ENCODE results near the gene KIF12.

Gene KIF12

DNA sequence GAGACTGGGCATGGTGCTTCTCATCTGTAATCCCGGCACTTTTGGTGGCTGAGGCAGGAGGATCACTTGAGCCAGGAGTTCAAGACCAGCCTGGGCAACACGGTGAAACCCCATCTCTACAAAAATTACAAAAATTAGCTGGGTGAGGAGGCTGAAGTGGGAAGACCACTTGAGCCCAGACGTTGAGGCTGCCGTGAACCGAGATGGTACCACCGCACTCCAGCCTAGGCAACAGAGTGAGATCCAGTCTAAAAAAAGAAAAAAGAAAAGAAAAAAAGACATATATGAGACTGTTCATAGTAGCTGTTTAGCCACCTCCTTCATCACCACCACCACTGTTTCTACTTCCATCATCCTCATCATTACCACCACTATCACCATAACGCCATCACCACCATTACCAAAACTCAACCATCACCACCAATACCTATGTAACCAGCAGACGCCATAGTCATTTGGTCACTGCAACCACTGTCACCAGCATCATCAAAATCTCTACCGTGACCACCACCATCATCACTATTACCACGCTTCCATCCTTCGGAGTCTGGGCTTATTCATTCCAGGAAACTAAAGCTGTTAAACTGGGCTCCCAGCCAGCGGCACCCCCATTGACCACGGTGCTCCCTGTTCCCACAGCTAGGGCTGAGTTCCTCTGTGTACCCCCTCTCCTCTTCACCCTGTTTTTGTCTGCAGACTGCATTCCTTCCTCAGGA, 8.4 kb upstream of the KIF12 start:
- no peak for DNase-seq

DNA sequence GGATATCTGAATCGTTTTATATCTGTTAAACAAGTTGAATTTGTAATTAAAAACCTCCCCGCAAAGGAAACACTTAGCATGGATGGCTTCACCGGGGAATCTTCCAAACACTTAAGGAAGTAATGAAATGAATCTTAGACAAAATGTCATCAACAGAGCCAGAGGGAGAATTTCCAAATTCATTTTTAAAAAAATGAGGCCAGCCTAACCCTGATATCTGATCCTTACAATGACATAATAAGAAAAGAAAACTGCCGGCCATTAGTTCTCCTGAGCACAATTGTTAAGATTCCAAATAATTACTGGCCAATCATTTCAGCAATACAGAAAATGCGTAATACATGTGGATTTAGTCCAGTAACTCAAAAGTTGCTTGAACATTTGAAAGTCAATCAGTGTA, 6.1 kb upstream of the KIF12 start:
- no peak for DNase-seq

DNA sequence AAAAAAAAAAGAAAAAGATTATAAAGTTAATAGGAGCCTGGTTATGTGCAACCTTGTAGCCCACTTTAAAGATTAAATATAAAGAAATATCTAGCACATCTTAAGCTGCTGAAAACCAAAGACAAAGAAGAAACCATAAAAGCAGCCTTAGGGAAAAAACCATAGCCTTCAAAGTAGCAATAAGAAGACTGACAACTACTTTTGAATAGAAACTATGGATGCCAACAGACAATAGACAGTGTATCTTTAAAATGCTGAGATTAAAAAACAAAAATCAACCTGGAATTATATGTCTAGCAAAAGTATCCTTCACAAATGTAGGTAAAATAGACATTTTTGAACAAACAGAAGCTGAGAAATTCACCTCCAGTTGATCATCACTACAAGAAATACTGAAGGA, 3.4 kb upstream of the KIF12 start:
- no peak for DNase-seq

GRCh38 chr9:114100536-114100935, 1.4 kb upstream of the KIF12 start:
- no peak for DNase-seq

- no peak for DNase-seq
These were observed 678 bp upstream of the KIF12 start for GRCh38 chr9:114099669-114100270.

DNA sequence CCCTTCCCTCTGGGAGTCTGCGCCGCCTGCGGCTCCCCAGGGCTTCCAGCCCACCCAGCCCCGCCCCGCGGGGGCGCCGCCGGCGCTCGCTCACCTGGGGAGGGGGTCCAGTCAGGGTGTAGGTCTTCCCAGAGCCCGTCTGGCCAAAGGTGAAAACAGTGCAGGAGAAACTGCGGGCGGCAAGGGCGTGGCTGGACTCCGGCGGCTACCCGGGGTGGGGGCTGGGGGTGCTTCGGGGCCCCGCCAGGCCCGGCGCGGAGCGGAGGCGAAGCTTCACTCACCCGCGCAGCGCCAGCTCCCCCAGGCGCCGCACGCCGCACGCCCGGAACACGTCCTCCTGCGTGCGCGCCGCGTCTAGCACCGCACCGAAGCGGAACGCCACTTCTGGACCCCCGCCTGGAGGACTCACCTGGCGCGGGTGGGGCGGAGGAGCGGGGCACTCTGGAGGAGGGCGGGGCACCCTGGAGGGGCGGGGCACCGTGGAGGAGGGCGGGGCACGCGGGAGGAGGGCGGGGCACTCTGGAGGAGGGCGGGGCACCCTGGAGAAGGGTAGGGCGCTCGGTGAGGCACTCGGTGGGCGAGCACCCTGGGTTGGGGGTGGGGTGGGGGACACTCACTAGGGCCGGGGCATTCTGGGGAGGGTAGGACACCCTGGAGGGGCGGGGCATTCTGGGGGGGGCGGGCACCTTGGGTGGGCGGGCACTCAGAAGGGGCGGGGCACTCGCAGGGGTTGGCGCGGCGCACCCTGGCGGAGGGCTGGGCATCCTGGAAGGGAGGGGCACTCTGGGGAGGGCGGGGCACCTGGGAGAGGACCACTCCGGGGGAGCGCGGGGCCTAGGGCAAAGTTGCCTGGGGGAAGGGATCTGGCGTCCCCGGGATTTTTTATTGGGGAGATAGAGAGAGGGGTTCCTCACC, 814 bp downstream of the KIF12 start:
- peak in 4 of 51 donors; percentile 14 to 40 (median 22) for DNase-seq

- peak in 1 of 51 donors; percentile 17 for DNase-seq
These were observed 1.5 kb downstream of the KIF12 start for GRCh38 chr9:114097613-114098020.

DNA sequence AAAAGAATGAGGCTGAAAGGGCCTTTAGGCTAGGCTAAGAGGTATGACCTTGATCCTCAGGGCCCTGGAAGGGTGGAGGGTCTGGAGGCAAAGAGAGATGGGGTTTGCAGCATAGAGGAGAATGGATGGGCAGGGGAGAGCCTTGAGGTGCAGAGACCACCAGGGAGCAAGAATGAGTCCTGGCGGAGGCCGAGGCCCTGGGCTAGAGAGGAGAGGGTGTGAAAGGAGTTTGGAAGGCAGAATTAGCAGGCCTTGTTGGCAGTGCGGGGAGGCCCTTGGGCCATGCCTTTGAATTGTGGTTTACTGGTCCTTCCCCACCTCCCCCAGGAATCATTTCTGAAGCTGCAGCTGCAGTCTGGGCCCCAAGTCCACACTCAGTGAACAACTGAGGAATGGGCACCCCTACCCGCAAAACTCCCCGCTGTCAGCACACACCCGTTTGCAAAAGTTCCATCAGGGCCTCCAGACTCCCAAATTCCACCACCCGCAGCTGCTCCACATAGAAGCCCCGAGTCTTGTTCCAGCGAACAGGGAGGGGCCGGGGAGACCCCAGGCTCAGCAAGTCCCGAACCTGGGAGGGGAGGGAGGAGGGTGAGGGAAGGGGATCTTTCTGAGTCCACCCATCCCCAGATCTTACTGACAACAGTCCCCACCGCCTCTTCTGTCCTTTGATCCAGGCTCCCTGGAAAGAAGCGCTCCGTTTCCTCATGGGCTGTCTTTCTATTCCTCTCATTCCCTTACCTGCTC, 2.1 kb downstream of the KIF12 start:
- DNase-seq = no peak

DNA sequence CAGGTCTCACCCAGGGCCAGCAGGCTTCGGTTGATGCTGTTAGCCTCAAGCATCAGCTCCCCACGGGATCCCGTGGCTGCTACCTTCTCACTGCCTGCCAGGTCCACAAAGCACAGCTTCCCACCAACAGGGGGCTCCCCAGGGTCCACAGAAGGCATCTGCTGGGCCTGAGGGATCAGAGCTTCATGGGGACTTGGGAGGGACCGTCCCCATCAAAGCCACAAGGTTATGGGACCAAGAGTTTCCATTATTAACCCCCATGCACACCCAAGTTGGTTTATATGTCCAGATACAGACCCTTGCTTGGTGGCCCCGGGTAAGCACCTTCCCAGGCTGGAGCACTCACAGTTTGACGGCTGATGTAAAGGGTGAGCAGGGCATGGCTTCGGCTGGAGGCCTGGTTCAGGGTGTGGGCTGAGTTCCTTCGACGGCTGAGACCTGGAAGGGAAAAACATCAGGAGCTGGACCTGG, 3.0 kb downstream of the KIF12 start:
- no peak for DNase-seq

GRCh38 chr9:114094971-114095370, 4.1 kb downstream of the KIF12 start:
- no peak for DNase-seq

GRCh38 chr9:114093761-114094505, 5.2 kb downstream of the KIF12 start:
- DNase-seq = no peak

- no peak for DNase-seq
These were observed 6.0 kb downstream of the KIF12 start for GRCh38 chr9:114093031-114093471.

DNA sequence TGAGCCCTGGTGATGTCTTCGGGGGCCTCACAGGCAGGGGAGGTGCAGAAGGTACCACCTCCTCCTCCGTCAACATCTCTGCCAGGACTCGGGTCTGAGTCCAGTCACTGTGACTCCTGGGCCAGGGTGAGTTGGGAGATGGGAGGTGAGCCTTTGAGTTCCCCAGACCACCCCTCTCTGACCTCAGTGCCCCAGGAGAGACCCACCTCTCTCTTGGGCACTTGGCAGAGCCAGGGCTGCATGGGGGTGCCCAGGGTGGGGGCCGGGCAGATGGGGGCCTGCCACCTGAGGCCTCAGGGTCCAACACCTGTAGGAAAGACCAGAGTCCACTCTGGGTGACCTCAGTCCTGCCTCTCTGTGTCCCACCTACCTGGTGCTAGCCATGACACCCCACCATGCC, 6.8 kb downstream of the KIF12 start:
- DNase-seq = no peak

- DNase-seq = no peak
These were observed 7.4 kb downstream of the KIF12 start for GRCh38 chr9:114091711-114092110.

DNA sequence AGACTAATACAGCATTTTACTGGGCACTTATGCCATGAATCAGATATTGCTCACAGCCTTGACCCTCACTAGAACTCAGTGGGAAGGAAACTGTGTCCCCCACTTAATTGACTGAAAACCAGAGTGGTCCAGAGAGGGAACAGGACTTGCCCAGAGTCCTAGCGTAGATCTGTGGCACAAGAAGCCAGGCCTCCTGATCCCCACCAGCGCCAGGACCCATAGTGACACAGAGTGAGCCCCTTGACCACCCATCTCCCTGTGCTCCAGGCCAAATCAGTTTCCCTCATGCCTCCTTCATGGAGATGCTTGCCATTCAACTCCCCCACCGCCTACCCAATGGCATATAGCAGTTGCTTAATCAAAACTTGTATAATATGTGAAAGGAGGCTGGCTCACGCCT, 8.3 kb downstream of the KIF12 start:
- DNase-seq = no peak

DNA sequence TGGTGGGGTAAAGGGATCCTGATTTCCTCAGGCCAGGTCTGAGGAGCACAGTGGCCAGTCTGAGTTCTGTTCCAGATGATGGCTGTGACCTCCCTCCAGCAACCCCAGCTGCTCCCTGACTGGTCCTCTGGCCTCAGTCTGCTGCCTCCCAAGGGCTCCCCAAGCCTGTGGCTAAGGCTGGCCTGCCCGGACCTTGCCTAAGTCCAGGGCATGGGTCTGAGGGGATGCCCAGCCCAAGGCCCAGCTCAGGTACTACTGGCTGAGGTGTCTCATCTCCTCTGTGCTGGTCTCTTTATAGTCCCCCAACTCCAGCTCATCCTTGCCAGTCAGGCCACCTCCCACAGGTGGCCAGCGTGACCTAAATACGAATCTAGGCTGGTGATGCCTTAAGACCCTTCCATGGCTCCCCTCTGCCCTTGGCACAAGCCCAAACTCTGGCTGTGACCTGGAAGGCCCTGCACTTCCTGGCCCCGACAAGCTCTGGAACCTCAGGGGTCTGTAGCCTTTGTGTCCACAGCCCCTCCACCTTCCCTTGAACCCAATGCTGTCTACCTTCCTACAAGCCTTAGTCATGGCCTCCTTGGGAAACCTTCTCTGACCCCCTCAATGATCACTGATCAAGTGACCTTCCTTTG, 9.8 kb downstream of the KIF12 start:
- DNase-seq = no peak

DNA sequence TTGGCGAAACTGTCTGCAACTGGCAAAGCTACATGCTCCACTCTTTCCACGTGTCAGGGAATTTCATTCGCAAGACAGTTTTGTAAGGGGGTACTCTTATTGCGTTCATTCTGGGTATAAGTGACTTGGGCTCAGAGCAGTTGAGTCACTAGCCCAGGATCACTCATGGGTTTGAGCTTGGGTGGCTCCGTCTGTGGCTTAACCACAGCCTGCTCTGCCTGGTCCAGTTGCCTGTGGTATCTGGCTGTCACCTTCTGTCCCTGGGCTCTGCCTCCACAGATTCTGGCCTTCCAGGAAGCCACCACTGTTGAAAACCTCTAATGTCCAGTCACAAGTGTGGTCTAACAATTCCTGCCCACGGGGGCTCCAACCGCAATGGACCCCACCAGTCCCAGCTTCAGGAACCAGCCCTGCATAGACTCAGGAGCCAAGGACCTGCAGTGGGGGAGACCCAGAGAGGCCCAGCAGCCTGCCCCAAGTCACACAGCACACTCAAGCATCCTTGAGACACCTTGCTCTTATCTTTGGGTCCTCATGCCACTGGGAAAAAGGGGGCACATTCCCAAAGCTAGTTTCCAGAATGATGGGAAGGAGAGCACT, 10.4 kb downstream of the KIF12 start:
- DNase-seq = no peak

DNA sequence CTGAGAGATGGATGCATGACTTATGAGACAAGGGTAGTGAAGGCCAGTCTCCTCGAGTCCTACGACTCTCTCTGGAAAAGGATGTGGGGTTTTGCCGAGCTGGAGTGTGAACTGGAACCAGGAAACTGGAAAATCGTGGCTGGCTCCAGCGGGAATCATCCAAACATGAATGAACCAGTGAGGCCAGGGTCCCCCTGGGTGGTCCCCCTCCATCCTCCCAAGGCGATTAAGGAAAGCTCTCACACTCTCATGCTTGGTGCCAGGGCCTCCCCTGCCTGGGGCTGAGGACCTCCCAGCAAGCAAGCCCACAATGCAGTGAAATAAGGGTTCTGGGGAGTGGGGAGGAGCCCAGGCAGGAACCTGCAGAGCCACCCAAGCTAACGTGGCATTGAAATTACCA, 11.4 kb downstream of the KIF12 start:
- DNase-seq = no peak

DNA sequence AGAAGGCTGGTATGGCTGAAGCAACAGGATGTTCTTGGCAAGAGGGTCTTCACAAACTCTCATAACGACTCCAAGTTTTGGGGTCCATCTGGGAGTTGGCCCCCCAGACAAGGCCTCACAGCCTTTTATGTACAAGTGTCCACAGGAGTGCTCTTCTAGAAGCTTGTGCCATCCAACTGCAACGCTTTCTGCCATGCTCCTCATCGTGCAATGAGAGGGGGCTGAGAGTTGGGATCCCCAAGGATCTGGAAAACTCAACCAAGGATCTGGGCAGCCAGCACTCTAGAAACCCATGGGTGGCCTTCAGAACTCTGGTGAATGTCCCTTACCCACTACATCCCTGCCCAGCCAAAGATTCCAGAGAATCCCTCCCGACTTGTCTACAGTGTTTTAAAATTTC, 12.5 kb downstream of the KIF12 start:
- no peak for DNase-seq

- no peak for DNase-seq
These were observed 13.1 kb downstream of the KIF12 start for GRCh38 chr9:114086009-114086408.
